ENCODE measurements around the gene TMX4. TPM values are rescaled to one million over a fixed set of nuclear protein-coding genes. Genes with fewer than 3 reads are reported as not detected.

TMX4 gene
- total RNA-seq, 1 donor from 2014 or later = 72.5 TPM

Other genes starting within 250 kb of the TMX4 start
- gene HAO1, start 79.3 kb downstream of the TMX4 start, total RNA-seq = not detected
- 58.5 TPM for gene PLCB1, start 112.5 kb upstream of the TMX4 start, total RNA-seq